Measurements from ENCODE around the gene UTP3.
A peak's percentile ranks its signal among the peaks of the same experiment; 100 is the strongest.
"Not testable (repeated sequence)": the region's sequence is repeated elsewhere in the genome, so short reads cannot be mapped to it uniquely, and the experiment has no call there.

The UTP3 gene

GRCh38 chr4:70734168-70734954, 46.0 kb downstream of the UTP3 start:
- DNase-seq (ENCODE audit: low read depth), result peak; percentile 51
- TF ChIP-seq CTCF (conservative IDR thresholded peaks at IDR 0.05; ENCODE audit: low read depth, low read length), result no peak
- H3K4me3 ChIP-seq (ENCODE audit: low read length), result peak overlapping the region; percentile 20

- DNase-seq (ENCODE audit: low read depth), result no peak
- peak overlapping the region; percentile 20 for H3K4me3 ChIP-seq (ENCODE audit: low read length)
- TF ChIP-seq CTCF (conservative IDR thresholded peaks at IDR 0.05; ENCODE audit: low read depth, low read length), result no peak
These were observed 46.6 kb downstream of the UTP3 start for GRCh38 chr4:70734971-70735370.

- DNase-seq (ENCODE audit: low read depth); H3K4me3 ChIP-seq (ENCODE audit: low read length): not testable (repeated sequence)
- TF ChIP-seq CTCF (conservative IDR thresholded peaks at IDR 0.05; ENCODE audit: low read depth, low read length), result peak; percentile 32
These were observed 47.6 kb downstream of the UTP3 start for GRCh38 chr4:70735915-70736314.

GRCh38 chr4:70737006-70737405, 48.7 kb downstream of the UTP3 start:
- no peak overlapping the region for H3K4me3 ChIP-seq (ENCODE audit: low read length)
- no peak for TF ChIP-seq CTCF (conservative IDR thresholded peaks at IDR 0.05; ENCODE audit: low read depth, low read length)
- no peak for DNase-seq (ENCODE audit: low read depth)

GRCh38 chr4:70737409-70737808, 49.1 kb downstream of the UTP3 start:
- DNase-seq (ENCODE audit: low read depth), result no peak
- TF ChIP-seq CTCF (conservative IDR thresholded peaks at IDR 0.05; ENCODE audit: low read depth, low read length), result no peak
- no peak overlapping the region for H3K4me3 ChIP-seq (ENCODE audit: low read length)

- no peak for DNase-seq (ENCODE audit: low read depth)
- no peak overlapping the region for H3K4me3 ChIP-seq (ENCODE audit: low read length)
- TF ChIP-seq CTCF (conservative IDR thresholded peaks at IDR 0.05; ENCODE audit: low read depth, low read length), result no peak
These were observed 51.4 kb downstream of the UTP3 start for GRCh38 chr4:70739496-70740337.

Data from retinal pigment epithelial cell (primary cell).